ENCODE data around the gene SCAF1.
A peak's percentile ranks its signal among the peaks of the same experiment; 100 is the strongest.

The SCAF1 gene

GRCh38 chr19:49688531-49689132 lies 46.6 kb downstream of the SCAF1 start:
- no peak for DNase-seq

GRCh38 chr19:49689133-49690078 lies 47.4 kb downstream of the SCAF1 start, which contains the start of gene ADM5:
Gene ADM5, plus strand, starts transcription at chr19:49689594. Its CDS starts 244 bp downstream, at chr19:49689838.
- peak; percentile 17 for DNase-seq

DNA sequence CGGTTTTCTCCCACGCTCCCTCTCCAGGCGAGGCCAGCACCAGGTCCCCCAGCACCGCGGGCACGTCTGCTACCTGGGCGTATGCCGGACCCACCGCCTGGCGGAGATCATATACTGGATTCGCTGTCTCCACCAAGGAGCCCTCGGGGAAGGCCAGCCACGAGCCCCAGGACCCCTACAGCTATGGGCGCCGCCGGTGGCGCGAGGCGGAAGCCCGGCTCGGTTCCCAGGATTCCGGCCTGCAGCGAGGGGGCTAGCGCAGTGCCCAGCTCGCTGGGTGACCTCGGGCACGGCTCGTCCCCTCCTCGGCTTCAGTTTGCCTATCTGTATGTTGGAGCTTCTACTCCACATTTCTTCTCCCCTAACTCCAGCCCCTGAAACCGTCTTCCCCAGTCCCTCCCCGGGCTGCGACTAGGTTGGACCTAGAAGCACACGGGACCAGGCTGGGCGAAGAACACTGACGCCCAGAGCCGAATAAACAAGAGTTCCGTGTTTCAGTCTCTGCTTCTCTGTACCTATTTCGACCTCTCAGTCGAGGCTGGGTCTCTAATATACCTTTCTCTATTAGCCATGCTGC lies 48.2 kb downstream of the SCAF1 start:
- no peak for DNase-seq

GRCh38 chr19:49690656-49691242 lies 48.7 kb downstream of the SCAF1 start, which contains the start of gene CPT1C:
Gene CPT1C, plus strand, starts transcription at chr19:49691116. Its CDS starts 1,137 bp downstream, at chr19:49692253.
- peak; percentile 26 for DNase-seq

DNA sequence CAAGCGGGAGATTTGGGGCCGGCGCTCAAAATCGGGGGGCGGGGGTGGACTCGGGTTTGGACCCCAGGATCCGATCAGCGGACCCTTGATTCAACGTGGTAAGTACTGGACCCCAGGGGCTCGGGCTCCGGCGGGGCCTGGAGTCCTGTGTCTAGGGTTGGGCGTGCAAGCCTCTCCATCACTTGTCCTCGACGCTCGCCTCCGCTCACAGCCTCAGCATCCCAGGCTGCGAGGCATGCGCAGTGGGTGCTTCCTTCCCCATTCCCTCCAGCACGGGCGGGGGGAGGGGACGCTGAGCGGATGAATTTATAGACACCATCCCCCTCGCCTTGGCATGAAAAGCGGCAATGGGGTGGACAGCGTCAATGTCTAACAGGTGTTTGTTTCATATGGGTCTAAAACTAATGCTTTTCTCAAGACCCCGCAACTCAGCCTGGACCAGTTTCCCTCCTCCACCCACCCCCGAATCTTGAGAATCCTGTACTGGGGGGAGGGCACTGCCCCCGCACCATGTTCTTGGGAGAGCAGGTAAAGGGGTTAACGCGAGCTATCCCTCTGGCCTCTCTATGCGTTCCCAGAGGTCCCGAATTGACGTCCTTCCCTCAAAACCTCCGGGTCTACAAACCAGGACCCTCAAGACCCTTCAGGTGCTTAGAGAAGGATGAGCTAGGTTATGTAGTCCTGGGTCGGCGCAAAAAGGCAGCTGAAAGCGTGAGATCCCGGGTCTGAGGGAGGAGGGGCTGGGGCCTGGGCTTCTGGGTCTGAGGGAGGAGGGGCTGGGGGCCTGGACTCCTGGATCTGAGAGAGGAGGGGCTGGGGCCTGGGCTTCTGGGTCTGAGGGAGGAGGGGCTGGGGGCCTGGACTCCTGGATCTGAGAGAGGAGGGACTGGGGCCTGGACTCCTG lies 49.5 kb downstream of the SCAF1 start:
- DNase-seq: no peak

GRCh38 chr19:49692147-49692506 lies 50.1 kb downstream of the SCAF1 start:
- DNase-seq: no peak

GRCh38 chr19:49696115-49696514 lies 54.1 kb downstream of the SCAF1 start:
- no peak for DNase-seq

GRCh38 chr19:49696865-49697264 lies 54.9 kb downstream of the SCAF1 start:
- DNase-seq: no peak

DNA sequence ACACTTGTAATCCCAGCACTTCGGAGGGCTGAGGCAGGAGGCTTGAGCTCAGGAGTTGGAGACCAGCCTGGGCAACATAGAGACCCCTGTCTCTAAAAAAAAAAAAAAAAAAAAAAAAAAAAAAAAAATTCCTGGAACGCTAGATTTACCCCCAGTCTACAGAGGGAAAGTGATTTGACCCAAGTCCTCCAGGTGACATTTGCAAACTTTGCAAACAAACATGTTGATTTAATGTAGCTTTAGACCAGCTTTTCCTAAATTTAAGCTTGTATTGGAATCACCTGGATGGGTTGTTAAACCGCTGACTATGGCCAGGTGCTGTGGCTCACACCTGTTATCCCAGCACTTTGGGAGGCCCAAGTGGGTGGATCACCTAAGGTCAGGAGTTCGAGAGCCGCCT lies 57.4 kb downstream of the SCAF1 start:
- DNase-seq: no peak

GRCh38 chr19:49700563-49700962 lies 58.6 kb downstream of the SCAF1 start:
- DNase-seq: no peak

GRCh38 chr19:49701271-49701786 lies 59.3 kb downstream of the SCAF1 start:
- no peak for DNase-seq

DNA sequence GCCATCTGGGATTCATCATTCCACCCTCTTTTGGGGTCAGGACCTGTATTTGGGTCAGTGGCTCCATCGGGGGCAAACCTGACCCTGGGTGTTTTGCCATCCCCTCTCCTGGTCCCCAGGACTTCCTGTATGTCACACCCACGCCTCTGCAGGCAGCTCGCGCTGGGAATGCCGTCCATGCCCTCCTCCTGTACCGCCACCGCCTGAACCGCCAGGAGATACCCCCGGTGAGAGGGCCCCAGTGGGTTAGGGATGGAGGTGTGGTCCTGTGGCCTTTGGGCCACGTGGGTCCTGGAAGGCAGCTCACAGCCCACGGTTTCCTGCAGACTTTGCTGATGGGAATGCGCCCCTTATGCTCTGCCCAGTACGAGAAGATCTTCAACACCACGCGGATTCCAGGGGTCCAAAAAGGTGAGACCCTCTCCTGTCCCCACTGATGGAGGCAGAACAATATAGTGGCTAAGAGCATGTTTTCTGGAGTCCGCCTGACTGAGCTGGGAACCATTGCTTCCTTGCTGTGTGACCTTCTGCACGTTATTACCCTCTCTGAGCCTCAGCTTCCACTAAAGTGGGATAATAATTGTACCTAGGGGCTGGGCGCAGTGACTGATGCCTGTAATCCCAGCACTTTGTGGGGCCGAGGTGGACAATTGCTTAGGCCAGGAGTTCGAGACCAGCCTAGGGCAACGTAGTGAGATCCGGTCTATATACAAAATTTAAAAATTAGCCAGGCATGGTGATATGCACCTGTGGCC lies 63.1 kb downstream of the SCAF1 start:
- DNase-seq: no peak

DNA sequence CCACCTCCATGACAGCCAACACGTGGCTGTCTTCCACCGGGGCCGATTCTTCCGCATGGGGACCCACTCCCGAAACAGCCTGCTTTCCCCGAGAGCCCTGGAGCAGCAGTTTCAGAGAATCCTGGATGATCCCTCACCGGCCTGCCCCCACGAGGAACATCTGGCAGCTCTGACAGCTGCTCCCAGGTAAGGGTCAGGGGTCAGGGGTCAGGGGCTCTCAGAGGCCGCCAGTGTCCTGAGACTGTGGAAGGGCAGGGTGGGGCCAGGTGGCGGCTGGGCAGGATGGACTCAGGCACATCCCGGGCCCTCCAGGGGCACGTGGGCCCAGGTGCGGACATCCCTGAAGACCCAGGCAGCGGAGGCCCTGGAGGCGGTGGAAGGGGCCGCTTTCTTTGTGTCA lies 63.9 kb downstream of the SCAF1 start:
- no peak for DNase-seq
